ENCODE results near the gene RBCK1.

Gene RBCK1

DNA sequence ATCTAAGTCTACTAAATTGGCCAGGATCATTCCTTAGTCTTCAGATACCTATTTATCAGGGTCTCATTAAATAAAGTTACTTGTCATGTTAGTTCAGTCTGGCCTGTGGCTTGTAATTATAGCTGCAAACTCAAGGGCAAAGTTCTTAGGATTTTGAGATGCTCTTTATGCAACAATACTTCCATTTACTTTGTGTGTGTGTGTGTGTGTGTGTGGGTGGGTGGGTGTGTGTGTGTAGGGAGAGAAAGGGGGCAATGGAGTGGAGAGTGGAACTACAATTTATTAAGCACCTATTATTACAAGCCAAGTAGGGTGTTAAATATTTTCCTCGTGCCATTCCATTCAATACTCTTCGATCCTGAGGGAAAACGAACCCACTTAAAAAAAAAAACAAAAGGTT lies 71.9 kb downstream of the RBCK1 start:
- DNase-seq (ENCODE audit: low read depth, low spot score), result no peak
- TF ChIP-seq, protein P1, sequence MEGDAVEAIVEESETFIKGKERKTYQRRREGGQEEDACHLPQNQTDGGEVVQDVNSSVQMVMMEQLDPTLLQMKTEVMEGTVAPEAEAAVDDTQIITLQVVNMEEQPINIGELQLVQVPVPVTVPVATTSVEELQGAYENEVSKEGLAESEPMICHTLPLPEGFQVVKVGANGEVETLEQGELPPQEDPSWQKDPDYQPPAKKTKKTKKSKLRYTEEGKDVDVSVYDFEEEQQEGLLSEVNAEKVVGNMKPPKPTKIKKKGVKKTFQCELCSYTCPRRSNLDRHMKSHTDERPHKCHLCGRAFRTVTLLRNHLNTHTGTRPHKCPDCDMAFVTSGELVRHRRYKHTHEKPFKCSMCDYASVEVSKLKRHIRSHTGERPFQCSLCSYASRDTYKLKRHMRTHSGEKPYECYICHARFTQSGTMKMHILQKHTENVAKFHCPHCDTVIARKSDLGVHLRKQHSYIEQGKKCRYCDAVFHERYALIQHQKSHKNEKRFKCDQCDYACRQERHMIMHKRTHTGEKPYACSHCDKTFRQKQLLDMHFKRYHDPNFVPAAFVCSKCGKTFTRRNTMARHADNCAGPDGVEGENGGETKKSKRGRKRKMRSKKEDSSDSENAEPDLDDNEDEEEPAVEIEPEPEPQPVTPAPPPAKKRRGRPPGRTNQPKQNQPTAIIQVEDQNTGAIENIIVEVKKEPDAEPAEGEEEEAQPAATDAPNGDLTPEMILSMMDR (IDR thresholded peaks at IDR 0.05; ENCODE audit: insufficient read depth, low read length, missing control alignments), result no peak
- no peak overlapping the region for H3K4me3 ChIP-seq (ENCODE audit: low read depth, low read length)
- ChIA-PET POLR2A (no interaction called here), CTCF (interaction anchor here (0.6 to 5.2 kb wide), 17 partner anchors 8 to 259 kb away, joined by 3 to 142 read pairs (median 5); partner anchors contain the start of gene TBC1D20)

DNA sequence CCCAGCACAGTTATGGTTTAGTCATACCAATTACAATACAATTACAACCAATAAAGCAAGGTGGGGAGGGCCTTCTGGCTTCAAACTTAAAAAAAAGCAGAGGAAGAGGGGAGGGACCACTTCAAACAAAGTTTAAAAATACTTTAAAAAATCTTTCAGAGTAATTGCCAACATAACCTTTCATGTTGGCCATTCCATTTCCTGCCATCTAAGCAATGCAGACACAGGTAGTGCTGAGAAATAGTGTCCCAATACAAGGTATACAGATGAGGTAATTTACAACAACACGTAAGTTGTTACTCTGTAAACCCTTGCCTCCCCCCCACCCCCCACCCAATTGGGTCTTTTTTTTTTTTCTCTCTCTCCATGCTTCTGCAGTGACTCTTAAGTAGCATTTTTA lies 73.1 kb downstream of the RBCK1 start:
- TF ChIP-seq, protein P1 (IDR thresholded peaks at IDR 0.05; ENCODE audit: insufficient read depth, low read length, missing control alignments), result no peak
- ChIA-PET POLR2A (no interaction called here), CTCF (interaction anchor here (1.1 to 5.8 kb wide), 4 partner anchors 11 to 127 kb away, joined by 3 to 48 read pairs (median 6); no protein-coding TSS in a partner anchor)
- no peak for DNase-seq (ENCODE audit: low read depth, low spot score)
- no peak overlapping the region for H3K4me3 ChIP-seq (ENCODE audit: low read depth, low read length)

Measured in AG04449 (cell line).